GOT3 (cell line): ENCODE results near the gene LRWD1.
"Not testable (repeated sequence)": the region's sequence is repeated elsewhere in the genome, so short reads cannot be mapped to it uniquely, and the experiment has no call there.

ENCODE experiments used
- DNase-seq: peaks from one replicate; lab custom pipeline; 2025; ENCODE audit warnings: mixed read lengths; lab: John Stamatoyannopoulos, UW

LRWD1 gene

DNA sequence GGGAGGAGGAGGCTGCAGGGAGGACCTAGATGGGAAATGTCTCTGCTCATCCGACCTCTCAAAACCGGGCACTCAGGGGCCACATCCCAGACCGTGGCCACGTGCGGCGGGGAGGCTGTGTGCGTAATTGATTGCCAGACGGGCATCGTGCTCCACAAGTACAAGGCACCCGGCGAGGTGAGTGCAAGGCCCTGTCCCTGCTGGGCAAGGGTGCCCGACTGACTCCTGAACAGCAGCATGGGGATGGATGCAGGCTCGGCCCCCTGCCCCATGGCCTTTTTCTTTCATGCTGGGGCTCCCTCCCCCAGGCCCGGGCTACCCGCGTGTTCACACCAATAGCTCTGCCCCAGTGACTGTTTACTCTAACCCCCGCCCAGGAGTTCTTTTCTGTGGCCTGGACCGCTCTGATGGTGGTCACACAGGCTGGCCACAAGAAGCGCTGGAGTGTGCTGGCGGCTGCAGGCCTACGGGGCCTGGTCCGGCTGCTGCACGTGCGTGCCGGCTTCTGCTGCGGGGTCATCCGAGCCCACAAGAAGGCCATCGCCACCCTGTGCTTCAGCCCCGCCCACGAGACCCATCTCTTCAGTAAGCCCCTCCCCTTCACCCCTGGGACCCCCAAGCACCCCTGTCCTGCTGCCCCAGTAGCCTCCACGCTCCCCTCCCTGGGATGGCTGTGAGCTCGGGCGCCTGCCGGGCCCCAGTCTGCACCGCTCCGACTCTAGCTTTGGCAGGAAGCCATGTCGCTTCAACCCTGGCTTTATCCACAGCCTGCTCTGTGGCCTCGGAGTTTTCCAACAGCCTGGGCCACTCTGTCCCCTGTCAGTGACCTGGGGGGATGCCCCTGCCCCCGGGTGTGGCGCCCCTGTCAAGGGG is 3.9 kb downstream of the LRWD1 start:
- no peak for DNase-seq

DNA sequence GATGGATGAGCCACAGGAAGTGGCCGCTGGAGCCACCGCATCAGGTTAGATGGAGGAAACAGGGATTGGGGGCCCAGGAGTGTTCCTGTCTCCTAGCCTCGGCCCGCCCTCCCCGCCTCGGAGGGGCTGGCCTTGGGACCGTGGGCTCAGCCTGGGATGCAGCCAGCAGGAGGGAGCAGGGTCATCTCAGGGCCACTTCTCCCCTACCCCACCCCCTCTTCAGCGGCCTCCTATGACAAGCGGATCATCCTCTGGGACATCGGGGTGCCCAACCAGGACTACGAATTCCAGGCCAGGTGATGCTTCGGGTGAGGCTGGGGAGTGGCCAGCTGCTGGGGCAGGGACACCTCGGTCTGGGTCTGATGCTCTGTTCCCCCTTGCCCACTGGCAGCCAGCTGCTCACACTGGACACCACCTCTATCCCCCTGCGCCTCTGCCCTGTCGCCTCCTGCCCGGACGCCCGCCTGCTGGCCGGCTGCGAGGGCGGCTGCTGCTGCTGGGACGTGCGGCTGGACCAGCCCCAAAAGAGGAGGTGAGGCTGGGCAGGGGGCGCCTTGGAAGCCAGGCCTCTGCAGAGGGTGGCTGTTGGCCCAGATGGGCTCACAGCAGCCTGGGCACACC is 4.7 kb downstream of the LRWD1 start:
- no peak for DNase-seq

DNA sequence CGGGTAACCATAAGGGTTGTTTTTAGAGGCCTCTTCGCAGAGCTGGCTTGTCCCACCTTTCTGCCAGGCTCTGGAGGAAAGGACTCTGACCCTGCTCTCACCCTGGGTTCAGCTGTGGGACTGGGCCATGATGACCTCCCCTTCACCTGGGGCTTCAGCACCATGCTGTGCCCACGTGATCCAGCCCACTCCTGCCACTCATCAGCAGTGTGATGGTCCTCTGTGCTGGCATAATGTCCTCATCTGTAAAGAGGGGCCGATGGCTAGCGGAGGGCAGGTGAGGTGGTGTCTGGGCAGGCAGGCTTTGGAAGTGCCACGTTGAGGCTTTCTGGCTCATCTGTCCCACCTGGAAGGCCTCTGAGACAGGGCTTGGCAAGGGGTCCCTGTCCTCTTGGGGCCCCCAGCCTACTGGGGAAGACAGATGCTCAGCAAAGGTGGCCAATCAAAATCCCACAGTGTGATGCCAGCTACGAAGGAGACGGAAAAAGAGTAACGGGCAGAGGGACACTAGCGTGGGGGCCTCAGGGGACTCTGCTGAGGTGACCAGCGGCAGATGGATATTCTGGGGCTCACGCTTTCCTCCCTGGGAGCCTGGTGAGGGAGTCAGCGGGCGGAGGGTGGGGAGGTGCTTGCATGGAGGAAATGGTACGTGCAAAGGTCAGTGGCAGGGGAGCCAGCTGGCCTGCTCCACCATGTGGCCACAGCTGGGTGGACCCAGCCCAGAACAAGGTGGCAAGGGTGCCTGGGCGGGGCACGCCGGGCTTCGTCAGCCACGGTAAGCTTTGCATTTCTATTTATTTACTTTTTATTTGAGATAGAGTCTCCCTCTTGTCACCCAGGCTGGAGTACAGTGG is 5.4 kb downstream of the LRWD1 start:
- DNase-seq: no peak

DNA sequence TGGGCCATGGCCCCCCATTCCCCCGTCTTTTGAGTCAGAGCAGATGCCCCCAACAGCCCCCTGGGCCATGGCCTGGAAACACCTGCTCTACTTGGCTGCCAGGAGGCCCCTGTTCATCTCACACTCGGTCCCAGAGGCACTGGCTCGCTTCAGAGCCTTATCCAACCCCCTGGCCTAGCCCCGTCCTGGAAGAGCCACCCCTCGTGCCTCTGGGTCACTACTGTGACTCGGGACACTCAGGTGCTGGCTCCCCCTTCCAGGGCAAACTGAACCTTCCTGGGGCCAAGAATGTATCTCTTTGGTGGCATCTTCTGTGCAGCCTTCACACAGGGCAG is 7.0 kb downstream of the LRWD1 start:
- DNase-seq: no peak

DNA sequence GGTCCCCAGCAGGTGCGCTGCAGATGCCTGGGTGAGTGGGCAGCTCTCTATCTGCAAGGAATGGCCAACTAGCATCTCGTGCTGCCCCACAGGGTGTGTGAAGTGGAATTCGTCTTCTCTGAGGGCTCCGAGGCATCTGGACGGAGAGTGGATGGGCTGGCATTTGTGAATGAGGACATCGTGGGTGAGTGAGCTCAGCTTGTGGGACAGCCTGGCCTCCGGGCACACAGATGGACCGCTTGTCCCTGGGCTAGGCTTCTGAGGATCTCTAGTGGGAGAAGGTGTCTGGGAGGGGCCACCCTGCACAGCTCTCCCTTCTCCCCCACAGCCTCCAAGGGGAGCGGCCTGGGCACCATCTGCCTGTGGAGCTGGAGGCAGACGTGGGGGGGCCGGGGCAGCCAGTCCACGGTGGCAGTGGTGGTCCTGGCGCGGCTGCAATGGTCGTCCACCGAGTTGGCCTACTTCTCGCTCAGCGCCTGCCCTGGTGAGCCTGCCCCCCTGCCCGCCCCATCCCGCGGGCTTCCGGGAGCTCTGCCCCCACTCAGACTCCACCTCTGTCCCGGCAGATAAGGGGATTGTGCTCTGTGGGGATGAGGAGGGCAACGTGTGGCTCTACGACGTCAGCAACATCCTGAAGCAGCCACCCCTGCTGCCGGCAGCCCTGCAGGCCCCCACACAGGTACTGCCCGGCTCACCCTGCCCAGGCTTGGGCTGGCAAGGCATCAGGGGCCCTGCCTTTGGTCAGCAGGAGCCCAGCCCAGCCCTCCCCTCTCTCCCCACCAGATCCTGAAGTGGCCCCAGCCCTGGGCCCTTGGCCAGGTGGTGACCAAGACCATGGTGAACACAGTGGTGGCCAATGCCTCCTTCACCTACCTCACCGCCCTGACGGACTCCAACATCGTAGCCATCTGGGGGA is 7.6 kb downstream of the LRWD1 start:
- no peak for DNase-seq

DNA sequence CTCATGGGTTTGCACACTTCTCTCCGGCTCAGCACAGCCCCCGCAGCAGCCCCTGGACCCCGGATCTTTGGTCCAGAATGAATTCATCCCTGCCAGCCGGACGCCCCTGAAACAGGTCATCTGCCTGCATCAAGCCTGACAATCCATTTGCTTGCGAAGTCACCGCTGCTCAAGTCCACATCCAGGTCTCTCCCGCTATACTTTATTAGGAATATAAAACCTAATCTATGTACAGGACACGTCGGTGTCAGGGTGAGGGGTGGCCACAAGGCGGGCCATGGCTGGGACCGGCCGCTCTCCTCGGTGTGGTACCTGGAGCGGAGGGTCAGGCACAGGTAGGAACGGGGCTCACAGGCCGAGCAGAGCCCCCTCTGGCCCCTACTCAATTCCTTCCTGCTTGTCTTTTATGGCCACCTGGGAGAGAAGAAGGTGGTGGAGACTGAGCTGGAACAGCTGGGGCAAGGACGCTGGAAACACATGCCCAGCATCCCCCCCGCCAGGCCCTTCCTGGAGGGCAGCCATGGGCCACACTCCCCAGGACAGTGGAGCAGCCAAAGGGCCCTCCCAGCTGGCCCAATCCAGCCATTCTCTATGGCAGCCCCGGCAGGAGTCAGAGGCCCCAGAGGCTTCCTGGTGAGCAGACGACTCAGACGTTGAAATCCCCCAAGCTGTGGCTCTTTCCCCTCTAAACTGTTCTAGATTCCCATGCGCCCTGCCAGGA is 8.6 kb downstream of the LRWD1 start:
- DNase-seq: no peak

DNA sequence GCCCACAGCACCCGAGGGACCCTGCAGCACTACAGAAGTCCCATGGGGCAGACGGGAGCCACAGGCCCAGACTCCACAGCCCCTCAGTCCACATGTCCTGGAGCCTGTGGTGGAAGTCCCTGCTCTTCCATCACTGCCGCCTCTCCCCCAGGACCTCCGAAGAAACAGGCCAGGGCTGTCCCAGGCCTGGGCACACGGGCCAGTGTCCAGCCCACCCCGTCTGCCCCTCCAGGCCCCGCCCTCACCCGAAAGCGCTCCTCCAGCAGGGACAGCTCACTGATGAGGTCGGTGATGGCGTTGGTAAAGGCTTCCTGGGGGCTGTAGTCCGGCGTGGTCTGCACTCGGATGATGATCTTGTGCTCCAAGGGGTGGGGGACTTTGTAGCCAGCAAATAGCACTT is 9.3 kb downstream of the LRWD1 start:
- DNase-seq: not testable (repeated sequence)

DNA sequence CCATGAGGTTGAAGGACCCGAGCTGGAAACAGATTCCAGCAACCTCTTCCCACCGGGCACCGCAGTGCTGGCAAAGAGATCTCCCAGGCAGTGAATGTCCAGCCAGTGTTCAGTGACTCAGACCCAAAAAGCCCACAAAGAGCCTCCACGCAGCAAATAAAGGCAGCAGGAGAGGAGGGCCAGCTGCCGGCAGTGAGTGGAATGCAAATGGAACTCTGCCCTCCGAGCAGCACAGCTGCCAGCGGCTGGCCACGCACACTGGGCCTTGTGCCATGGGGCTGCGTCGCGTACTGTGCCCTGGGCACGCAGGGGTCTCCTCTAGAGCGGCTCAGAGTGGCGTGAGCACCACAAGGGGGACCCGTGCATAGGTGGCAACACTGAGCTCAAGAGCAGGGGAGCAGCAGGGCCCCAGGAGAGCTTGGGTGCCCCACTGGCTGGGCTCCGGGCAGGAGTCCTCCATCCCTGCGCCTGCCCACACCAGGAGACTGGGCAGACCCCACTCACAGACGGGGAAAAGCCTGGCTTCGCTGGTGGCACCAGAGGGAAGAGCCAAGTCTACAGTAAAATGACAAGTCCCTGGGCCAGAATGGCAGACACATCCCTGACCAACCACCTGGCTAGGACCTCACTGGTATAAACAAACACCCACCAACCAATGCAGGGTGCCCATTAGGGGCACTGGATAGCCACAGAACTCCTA is 10.1 kb downstream of the LRWD1 start:
- DNase-seq: not testable (repeated sequence)

DNA sequence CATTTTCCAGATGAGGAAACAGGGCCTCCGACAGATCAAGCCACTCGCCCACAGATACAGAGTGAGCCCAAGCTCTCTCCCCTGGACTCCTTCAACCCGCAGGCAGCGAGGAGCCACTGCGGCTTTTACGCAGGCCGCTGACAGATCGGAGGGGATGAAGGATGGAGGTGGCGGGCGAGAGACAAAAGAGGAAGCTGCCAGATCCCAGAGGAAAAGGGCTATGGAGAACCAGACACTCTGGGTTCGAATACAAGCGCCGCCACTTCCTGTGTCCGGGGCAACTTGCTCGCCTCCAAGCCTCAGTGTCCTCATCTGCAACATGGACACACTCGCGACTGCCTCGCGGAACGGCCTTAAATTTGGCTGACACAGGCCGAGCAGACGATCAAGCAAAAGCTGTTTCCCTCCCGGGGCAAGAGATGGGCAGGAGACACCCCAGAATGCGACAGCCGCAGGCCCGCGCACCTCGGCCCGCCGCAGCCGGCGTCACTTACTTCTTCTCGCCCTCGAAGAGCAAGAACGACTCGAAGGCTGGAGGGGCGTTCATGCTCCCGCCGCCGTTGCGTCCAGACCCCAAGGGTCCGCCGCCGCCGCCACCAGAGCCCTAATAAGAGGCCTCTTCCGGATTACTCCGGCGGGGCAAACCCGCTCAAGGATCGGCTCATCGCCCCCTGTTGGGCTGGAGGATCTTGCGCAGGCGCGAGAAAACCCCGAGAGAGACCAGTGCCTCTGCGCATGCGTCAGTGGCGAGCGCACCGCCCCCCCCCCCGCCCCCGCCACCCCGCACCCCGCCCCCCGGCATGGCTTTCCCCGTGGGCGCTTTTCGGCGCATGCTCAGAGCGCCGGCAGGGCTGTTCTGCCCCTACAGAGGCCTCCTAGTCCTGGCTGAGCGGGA is 13.8 kb downstream of the LRWD1 start, which contains the start of gene POLR2J:
Gene POLR2J (minus strand): TSS at position 609 of the 895 bp plus-strand sequence. CDS start 62 bp downstream, at position 547.
- not testable (repeated sequence) for DNase-seq

DNA sequence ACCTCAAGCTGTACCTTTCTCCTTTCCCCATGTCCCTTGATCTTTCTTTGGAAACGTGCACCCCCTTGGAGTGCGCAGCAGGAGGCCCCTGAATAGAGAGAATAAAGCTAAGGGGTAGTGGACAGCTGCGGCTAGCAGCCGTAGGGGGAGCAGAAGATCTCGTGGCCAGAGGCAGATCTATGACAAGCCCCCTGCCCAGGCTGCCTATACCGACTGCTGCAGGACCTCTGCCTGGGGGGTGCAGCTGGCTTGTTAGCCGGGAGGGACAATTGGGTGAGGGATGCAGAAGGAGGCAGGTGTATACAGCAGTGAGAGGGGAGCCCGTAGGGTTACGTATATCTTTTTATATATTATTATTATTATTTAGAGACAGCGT is 14.4 kb downstream of the LRWD1 start:
- DNase-seq: not testable (repeated sequence)

DNA sequence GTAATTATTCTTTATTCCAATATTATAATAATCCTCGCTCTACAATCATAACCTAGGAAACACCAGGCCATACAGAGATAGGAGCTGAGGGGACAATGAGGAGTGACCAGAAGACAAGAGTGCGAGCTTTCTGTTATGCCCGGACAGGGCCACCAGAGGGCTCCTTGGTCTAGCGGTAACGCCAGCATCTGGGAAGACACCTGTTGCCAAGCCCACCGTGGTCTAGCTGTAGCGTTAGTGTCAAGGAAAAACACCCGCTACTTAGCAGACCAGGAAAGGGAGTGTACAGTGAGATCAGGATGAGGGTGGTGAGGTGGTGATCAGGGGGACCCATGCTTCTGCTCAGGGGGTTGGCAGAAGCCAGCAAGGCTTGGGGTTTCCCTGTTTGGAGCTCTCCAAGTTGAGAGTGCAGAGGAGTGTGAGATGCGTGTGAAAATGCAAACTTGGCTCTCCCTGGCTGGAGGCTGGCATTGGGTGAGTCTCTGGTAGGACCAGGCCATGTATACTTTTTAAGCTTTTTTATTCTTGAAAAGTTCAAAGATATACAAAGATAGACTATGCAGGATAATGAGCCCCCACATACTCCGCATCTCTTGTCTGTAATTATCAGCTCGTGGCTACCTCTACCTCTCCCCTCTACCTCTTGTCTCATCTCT is 15.3 kb downstream of the LRWD1 start:
- DNase-seq: not testable (repeated sequence)

DNA sequence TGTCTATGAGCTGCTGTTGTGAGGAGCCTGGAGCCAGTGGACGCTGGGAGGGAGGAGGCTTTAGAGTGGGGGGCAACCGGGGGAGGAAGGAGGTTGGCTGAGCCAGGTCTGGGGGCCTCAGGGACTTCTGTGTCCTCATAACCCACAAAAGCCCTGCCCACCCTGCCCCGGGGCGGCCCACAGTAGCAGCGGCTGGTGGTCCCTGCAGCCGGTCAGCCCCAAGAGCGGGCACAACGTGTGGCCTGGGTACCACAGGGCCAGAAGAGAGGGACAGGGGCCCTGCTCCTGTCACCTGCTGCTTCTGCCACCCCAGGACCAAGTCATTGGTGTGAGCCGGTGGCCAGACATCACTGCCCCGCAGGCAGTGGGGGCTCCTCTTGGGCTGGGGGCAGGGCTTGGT is 17.2 kb downstream of the LRWD1 start:
- DNase-seq: not testable (repeated sequence)

DNA sequence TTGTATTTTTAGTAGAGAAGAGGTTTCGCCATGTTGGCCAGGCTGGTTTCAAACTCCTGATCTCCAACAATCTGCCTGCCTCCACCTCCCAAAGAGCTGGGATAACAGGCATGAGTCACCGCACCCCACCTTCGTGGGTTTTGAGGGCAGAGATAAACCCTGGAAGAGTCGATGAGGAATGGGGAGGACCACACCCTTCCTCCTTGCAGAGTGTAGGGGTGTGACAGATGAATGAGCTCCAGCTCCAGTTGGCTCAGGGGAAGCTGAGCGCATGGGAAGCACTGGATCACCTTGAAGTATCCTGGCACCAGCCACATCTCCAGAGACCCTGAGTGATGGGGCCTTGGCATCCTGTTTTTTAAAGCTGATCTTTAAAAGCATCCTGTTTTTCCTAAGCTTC is 19.5 kb downstream of the LRWD1 start:
- not testable (repeated sequence) for DNase-seq

DNA sequence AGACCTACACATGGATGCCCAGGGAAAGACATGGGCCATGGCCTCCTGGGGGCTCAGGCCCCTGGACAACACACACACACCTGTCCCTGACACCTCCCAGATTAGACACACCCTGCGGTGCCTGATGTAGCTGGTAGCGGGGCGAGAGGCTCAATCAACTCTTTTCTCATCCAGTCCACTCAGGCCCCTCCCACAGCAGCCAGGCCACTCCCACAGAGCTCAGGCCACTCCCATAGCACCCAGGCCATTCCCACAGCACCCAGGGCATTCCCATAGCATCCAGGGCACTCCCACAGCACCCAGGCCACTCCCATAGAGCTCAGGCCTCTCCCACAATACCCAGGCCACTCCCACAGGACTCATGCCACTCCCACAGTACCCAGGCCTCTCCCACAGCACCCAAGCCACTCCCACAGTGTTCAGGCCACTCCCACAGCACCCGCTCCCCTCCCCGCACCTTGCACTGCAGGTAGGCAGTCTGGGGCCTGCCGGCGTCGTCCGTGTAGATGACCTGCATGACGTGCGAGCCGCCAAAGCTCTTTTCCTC is 25.8 kb downstream of the LRWD1 start:
- DNase-seq: not testable (repeated sequence)

DNA sequence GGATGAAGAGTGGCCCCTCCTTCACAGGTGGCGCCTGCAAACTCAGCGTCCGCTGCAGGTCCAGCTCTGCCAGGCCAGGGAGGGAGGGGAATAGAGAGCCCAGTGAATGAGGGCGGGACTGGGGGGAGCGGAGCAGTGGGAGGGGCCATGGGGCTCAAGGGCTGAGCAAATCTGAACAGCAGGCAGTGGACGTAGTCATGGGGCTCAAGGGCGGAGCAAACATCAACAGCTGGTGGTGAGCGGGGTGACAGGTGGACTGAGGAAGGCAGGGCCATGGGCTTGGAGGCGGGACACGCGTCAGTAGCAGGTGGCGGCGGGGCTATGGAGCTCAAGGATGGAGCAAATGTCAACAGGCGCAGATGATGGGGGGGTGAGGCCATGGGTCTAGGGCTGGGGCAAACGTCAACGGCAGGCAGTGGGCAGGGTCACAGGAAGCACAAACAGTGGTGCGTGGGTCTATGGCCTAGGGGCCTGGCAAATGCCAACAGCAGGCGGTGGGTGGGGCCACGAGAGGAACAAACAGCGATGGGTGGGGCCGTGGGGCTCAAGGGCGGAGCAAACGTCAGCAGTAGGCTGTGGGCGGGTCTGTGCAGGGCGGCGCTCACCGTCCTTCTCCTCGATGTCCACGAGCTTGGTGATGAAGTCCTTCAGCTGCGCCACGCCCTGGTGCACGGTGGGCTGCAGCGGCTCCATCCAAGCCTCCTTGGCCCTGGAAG is 28.6 kb downstream of the LRWD1 start:
- not testable (repeated sequence) for DNase-seq

DNA sequence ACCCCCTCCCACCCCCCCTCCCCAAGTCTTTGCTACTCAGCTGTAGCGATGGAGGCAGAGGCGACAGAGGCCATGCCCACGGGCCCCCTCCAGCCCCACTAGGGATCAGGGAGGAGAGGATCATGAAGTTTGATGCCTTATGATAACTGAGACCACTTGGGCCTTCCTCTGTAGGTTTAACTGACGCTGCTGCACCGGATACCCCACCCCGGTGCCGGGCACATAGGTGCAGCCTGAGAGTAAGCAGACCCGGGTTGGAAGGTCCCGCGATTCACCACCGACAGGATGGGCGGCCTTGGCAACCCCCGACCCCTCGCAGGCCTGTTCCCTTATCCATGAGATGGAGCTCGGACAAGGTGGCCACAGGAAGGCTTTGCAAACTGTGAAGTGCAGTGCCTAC is 29.2 kb downstream of the LRWD1 start:
- not testable (repeated sequence) for DNase-seq

DNA sequence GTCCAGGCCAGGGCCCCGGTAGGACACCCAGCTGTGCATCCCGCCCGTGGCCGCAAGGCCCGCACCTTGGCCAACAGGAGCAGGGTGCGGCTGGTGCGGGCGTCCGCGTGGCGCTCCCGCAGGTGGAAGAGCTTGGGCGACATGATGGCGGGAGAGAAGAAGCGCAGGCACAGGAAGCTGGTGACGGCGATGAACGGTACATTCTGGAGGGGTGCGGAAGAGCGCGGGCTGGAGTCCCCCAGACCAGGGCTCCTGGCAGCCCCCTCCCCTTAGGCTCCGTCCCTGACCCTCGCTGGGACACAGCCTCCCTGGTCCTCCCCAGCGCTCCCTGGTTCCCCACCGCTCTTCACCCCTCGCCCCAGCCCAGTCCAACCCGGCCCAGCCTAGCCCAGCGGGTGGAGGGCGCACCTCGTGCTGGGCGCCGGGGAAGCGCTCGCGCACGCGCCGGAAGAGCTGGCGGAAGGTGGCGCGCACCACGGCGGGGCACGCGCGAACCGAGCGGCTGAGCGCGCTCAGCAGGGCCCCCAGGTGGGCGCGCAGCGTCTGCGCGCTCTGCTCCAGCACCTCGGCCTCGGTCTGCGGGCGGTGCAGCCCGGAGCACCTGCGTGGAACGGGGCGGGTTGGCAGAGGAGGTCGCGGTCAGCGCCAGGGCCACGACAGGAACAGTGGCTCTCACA is 29.8 kb downstream of the LRWD1 start:
- not testable (repeated sequence) for DNase-seq
